ENCODE results near the gene ABAT. TPM values are rescaled to one million over a fixed set of nuclear protein-coding genes. Genes with fewer than 3 reads are reported as not detected.

ABAT gene
- total RNA-seq, 4 donors from 2014 or later = 9.6 to 24.0 (median 21.3) TPM

DNA sequence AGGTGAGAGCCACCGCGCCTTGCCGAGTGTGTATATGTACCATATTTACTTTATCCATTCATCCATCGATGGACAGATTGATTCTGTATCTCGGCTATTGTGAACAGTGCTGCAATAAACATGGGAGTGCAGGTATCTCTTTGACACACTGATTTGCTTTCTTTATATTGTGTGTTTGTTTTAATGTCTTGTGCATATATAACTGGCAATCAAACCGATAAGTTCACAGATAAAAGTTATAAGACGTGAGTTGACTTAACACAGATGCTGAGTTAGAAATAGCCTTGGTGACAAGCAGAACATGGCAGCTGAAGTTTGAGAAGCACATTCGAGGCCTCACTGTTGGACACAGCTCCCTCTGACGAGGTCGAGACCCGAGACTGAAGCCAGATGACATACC lies 99.8 kb downstream of the ABAT start:
- TF ChIP-seq POLR2A (IDR thresholded peaks at IDR 0.05) (no peak), EP300 (IDR thresholded peaks at IDR 0.05) (no peak)
- TF ChIP-seq, protein P1, sequence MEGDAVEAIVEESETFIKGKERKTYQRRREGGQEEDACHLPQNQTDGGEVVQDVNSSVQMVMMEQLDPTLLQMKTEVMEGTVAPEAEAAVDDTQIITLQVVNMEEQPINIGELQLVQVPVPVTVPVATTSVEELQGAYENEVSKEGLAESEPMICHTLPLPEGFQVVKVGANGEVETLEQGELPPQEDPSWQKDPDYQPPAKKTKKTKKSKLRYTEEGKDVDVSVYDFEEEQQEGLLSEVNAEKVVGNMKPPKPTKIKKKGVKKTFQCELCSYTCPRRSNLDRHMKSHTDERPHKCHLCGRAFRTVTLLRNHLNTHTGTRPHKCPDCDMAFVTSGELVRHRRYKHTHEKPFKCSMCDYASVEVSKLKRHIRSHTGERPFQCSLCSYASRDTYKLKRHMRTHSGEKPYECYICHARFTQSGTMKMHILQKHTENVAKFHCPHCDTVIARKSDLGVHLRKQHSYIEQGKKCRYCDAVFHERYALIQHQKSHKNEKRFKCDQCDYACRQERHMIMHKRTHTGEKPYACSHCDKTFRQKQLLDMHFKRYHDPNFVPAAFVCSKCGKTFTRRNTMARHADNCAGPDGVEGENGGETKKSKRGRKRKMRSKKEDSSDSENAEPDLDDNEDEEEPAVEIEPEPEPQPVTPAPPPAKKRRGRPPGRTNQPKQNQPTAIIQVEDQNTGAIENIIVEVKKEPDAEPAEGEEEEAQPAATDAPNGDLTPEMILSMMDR (IDR thresholded peaks at IDR 0.05) = no peak

DNA sequence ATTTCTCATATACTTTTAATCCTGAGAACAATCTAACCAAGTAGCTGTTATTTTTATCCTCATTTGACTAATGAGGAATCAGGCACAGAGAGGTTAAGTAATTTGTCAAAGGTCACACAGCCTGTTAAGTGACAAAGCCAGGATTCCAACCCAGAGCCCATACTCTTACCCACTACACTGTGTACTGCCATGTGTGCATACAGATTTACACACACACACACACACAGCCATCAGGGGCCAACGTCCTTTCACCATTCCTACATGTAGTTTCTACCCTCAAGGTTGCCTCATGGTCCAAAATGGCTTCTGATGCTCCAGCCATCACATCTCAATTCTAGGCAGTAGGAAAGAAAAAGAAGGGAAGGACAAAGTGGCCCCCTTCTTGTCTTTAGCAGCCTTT lies 100.9 kb downstream of the ABAT start:
- H3K36me3 ChIP-seq = peaks cover 0 to 94% (median 4%) of the 10 kb centered on the region in 3 donors
- H3K4me1 ChIP-seq = no peaks in the 10 kb centered on the region
- H3K9me3 ChIP-seq = no peaks in the 10 kb centered on the region
- no peak for DNase-seq (ENCODE audit: low spot score in 2 of 2)
- H3K27me3 ChIP-seq = no peaks in the 10 kb centered on the region
- no peak for TF ChIP-seq EP300 (IDR thresholded peaks at IDR 0.05)
- TF ChIP-seq POLR2A (IDR thresholded peaks at IDR 0.05) = no peak
- TF ChIP-seq, protein P1 (IDR thresholded peaks at IDR 0.05) = no peak
- no peak overlapping the region for H3K27ac ChIP-seq
- no peak overlapping the region for H3K4me3 ChIP-seq
- 88 to 96% methylated on average over 1 of the region's 1 CpG for WGBS, 2 donors

More for the DNA sequence above, 99.8 kb downstream of the ABAT start:
- no peaks in the 10 kb centered on the region for H3K4me1 ChIP-seq
- H3K36me3 ChIP-seq = peaks cover 0 to 94% (median 4%) of the 10 kb centered on the region in 3 donors
- no peak for DNase-seq (ENCODE audit: low spot score in 2 of 2)
- H3K27ac ChIP-seq = no peak overlapping the region
- WGBS, 2 donors = 90% methylated on average over 11 of the region's 11 CpGs
- no peak overlapping the region for H3K4me3 ChIP-seq
- H3K27me3 ChIP-seq = no peaks in the 10 kb centered on the region
- H3K9me3 ChIP-seq = no peaks in the 10 kb centered on the region

DNA sequence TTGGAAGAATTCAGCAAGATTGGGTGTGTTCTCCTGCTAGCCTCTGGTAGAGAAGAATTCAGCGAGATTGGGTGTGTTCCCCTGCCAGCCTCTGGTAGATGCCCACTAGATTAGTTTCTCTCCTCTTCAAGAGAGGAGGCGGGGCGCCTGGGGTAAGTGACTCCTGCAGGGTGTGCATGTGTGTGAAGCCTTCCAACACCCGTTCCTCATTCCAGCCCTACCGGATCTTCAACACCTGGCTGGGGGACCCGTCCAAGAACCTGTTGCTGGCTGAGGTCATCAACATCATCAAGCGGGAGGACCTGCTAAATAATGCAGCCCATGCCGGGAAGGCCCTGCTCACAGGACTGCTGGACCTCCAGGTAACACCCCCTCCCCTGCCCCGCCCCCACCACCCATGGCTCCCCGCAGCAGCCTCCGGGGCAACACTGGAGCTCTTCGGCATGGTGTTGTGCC lies 101.7 kb downstream of the ABAT start:
- Histone ChIP-seq H3K27ac (no peak overlapping the region), H3K9me3 (no peaks in the 10 kb centered on the region), H3K4me1 (no peaks in the 10 kb centered on the region), H3K27me3 (no peaks in the 10 kb centered on the region), H3K4me3 (no peak overlapping the region), H3K36me3 (peaks cover 0 to 96% (median 4%) of the 10 kb centered on the region in 3 donors)
- TF ChIP-seq POLR2A (IDR thresholded peaks at IDR 0.05) (no peak), EP300 (IDR thresholded peaks at IDR 0.05) (no peak)
- TF ChIP-seq, protein P1 (IDR thresholded peaks at IDR 0.05) = no peak
- 74 to 76% methylated on average over 9 to 11 of the region's 12 CpGs for WGBS, 2 donors
- DNase-seq (ENCODE audit: low spot score in 2 of 2) = no peak

DNA sequence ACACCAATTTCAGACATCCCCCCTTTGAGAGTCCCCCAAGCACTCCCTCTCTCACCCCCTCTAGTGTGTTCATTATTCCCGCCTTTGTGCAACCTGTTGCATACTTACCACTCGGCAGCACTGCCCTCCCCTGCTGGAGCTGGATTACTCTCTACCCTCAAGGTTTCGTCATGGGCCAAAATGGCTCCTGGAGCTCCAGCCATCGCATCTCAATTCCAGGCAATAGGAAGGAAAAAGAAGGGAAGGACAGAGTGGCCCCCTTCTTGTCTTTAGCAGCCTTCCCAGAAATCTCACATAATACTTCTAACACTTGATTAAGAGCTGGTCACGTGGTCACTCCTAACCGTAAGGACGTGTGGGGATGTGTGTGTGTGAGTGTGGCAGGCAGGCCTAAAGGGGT lies 102.8 kb downstream of the ABAT start:
- 82 to 94% methylated on average over 7 of the region's 7 CpGs for WGBS, 2 donors
- H3K27me3 ChIP-seq = no peaks in the 10 kb centered on the region
- peaks cover 0 to 100% (median 4%) of the 10 kb centered on the region in 3 donors for H3K36me3 ChIP-seq
- H3K9me3 ChIP-seq = no peaks in the 10 kb centered on the region
- no peaks in the 10 kb centered on the region for H3K4me1 ChIP-seq
- no peak overlapping the region for H3K4me3 ChIP-seq
- TF ChIP-seq EP300 (IDR thresholded peaks at IDR 0.05) (no peak), POLR2A (IDR thresholded peaks at IDR 0.05) (no peak)
- TF ChIP-seq, protein P1 (IDR thresholded peaks at IDR 0.05) = no peak
- no peak for DNase-seq (ENCODE audit: low spot score in 2 of 2)
- no peak overlapping the region for H3K27ac ChIP-seq

DNA sequence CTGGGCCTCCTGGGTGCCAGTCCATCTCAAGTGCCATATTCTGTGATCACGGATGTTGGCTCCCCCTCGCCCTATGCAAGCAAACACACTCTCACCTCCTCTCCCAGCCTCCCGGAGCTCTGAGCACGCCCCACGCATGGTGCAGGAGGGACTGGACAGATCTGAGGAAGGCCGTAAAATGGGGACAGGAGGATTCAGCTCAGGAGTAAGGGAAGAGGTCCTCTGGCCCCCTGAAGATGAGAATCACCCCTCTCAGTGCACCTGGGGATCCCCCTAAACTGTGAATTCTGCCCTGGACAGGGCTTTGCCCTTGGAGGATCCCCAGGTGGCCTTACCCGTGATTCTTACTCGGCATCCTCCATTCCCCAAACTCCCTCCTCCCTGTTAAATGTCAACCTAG lies 107.4 kb downstream of the ABAT start:
- no peak for DNase-seq (ENCODE audit: low spot score in 2 of 2)
- Histone ChIP-seq H3K4me1 (no peaks in the 10 kb centered on the region), H3K9me3 (no peaks in the 10 kb centered on the region)

More for the DNA sequence above, 107.4 kb downstream of the ABAT start:
- Histone ChIP-seq H3K27me3 (no peaks in the 10 kb centered on the region), H3K27ac (no peak overlapping the region), H3K36me3 (peaks cover 0 to 68% (median 0%) of the 10 kb centered on the region in 3 donors), H3K4me3 (no peak overlapping the region)
- no peak for TF ChIP-seq POLR2A (IDR thresholded peaks at IDR 0.05)
- no peak for TF ChIP-seq EP300 (IDR thresholded peaks at IDR 0.05)
- TF ChIP-seq, protein P1 (IDR thresholded peaks at IDR 0.05) = no peak
- 88 to 93% methylated on average over 8 of the region's 8 CpGs for WGBS, 2 donors

All from tibial nerve (tissue), 4 donors.